GM23338 (cell line): Measurements from ENCODE around the gene POU5F2. TPM values are rescaled to one million over a fixed set of nuclear protein-coding genes. Genes with fewer than 3 reads are reported as not detected.

Experiments used
- ATAC-seq: fragments of 200-7000 bp; cut with Tn5 transposase; 3 replicates; pipeline ENCODE4 v1.9.1; 2020
- DNase-seq: peaks from one replicate; pipeline ENCODE4 v3.0.0-alpha.2; 2015; ENCODE audit warnings: low spot score
- H2AFZ ChIP-seq: fragments of 200-600 bp; sonication (generic); 2 replicates; pipeline ENCODE4 v1.8.0; 2016; ENCODE audit warnings: antibody characterized with exemption, mild to moderate bottlenecking, moderate library complexity
- H3F3A ChIP-seq: fragments of 200-600 bp; sonication (generic); replicated peaks from 2 replicates; pipeline ENCODE4 v1.8.0; 2017; ENCODE audit warnings: antibody characterized with exemption, mixed run types, low read depth
- H3K27ac ChIP-seq: fragments of 200-600 bp; sonication (generic); 2 replicates; pipeline ENCODE4 v1.6.1; 2016; ENCODE audit warnings: low read depth
- H3K27me3 ChIP-seq: fragments of 200-600 bp; sonication (generic); 2 replicates; pipeline ENCODE4 v1.8.0; 2016; ENCODE audit warnings: mild to moderate bottlenecking, mixed run types, moderate library complexity; ENCODE audit not compliant: insufficient read depth
- H3K36me3 ChIP-seq: fragments of 200-600 bp; sonication (generic); 2 replicates; pipeline ENCODE4 v1.8.0; 2016; ENCODE audit warnings: mild to moderate bottlenecking; ENCODE audit not compliant: insufficient read depth
- H3K4me1 ChIP-seq: fragments of 200-600 bp; sonication (generic); 2 replicates; pipeline ENCODE4 v1.8.0; 2016; ENCODE audit warnings: mild to moderate bottlenecking, moderate library complexity; ENCODE audit not compliant: insufficient read depth
- H3K4me2 ChIP-seq: fragments of 200-600 bp; sonication (generic); 2 replicates; pipeline ENCODE4 v1.7.1; 2017; ENCODE audit warnings: mixed run types
- H3K4me3 ChIP-seq: fragments of 200-600 bp; sonication (generic); 2 replicates; pipeline ENCODE4 v1.6.1; 2016; ENCODE audit warnings: mixed run types
- H3K79me2 ChIP-seq: fragments of 200-600 bp; sonication (generic); replicated peaks from 2 replicates; pipeline ENCODE4 v1.8.0; 2017; ENCODE audit warnings: mild to moderate bottlenecking; ENCODE audit not compliant: insufficient read depth
- H3K9me2 ChIP-seq: fragments of 200-600 bp; sonication (generic); 2 replicates; pipeline ENCODE4 v1.8.0; 2017; ENCODE audit not compliant: insufficient read depth
- H4K20me1 ChIP-seq: fragments of 200-600 bp; sonication (generic); replicated peaks from 2 replicates; pipeline ENCODE4 v1.8.0; 2017; ENCODE audit warnings: mild to moderate bottlenecking; ENCODE audit not compliant: insufficient read depth
- H3K27ac Mint-ChIP-seq: 2 replicates; pipeline ENCODE4 v1.8.0; 2020; ENCODE audit warnings: inconsistent platforms, mild to moderate bottlenecking, moderate library complexity, mixed read lengths
- H3K27me3 Mint-ChIP-seq: 3 replicates; pipeline ENCODE4 v1.8.0; 2022; ENCODE audit warnings: low read depth, mild to moderate bottlenecking, moderate library complexity, mixed read lengths, inconsistent platforms; ENCODE audit not compliant: insufficient read depth, poor library complexity
- H3K36me3 Mint-ChIP-seq: 3 replicates; pipeline ENCODE4 v1.8.0; 2021; ENCODE audit warnings: low read depth, mild to moderate bottlenecking, inconsistent platforms, moderate library complexity, mixed read lengths
- H3K4me1 Mint-ChIP-seq: 3 replicates; pipeline ENCODE4 v1.8.0; 2020; ENCODE audit warnings: mild to moderate bottlenecking, inconsistent platforms, mixed read lengths
- H3K4me3 Mint-ChIP-seq: 3 replicates; pipeline ENCODE4 v1.8.0; 2021; ENCODE audit warnings: moderate library complexity, mild to moderate bottlenecking, inconsistent platforms, mixed read lengths
- H3K9me3 Mint-ChIP-seq: 3 replicates; pipeline ENCODE4 v1.8.0; 2020; ENCODE audit warnings: moderate library complexity, mild to moderate bottlenecking, inconsistent platforms, mixed read lengths
- CREB1 ChIP-seq: fragments of 250-450 bp; sonication (Bioruptor Pico); IDR thresholded peaks from 2 replicates; pipeline ENCODE4 v1.5.0; 2020; ENCODE audit warnings: low read depth, mild to moderate bottlenecking, moderate library complexity
- CTCF ChIP-seq, 2 experiments: fragments of 200-600 bp in 1 of 2; sonication (generic) in 1 of 2; conservative IDR thresholded peaks; 2 replicates each; pipeline versions ENCODE4 v1.5.1 to v1.6.1; 2016 to 2017; ENCODE audit warnings: antibody characterized with exemption in 2 of 2, low read depth in 2 of 2, mild to moderate bottlenecking in 2 of 2, moderate library complexity in 1 of 2
- ETS1 ChIP-seq: IDR thresholded peaks from 2 replicates; pipeline ENCODE4 v1.6.1; 2016; ENCODE audit warnings: antibody characterized with exemption
- EZH2 ChIP-seq: fragments of 200-600 bp; sonication (generic); IDR thresholded peaks from one replicate; pipeline ENCODE4 v1.8.0; 2017; ENCODE audit warnings: antibody characterized with exemption, mild to moderate bottlenecking, low read depth; ENCODE audit not compliant: unreplicated experiment
- EZH2phosphoT487 ChIP-seq: fragments of 200-600 bp; sonication (generic); IDR thresholded peaks from one replicate; pipeline ENCODE4 v1.8.1; 2018; ENCODE audit warnings: antibody characterized with exemption; ENCODE audit not compliant: unreplicated experiment
- JUNB ChIP-seq: IDR thresholded peaks from one replicate; pipeline ENCODE4 v1.6.1; 2016; ENCODE audit warnings: antibody characterized with exemption; ENCODE audit not compliant: unreplicated experiment
- POLR2AphosphoS5 ChIP-seq: IDR thresholded peaks from 2 replicates; pipeline ENCODE4 v1.6.1; 2016; ENCODE audit warnings: antibody characterized with exemption, low read depth
- ZNF114 ChIP-seq: fragments of 250-450 bp; sonication (Bioruptor Pico); IDR thresholded peaks from 2 replicates; pipeline ENCODE4 v1.5.0; 2020; ENCODE audit warnings: mild to moderate bottlenecking, moderate library complexity
- ZNF462 ChIP-seq: fragments of 250-450 bp; sonication (Bioruptor Pico); IDR thresholded peaks from 2 replicates; pipeline ENCODE4 v1.5.0; 2020; ENCODE audit warnings: mild to moderate bottlenecking, moderate library complexity
- polyA plus RNA-seq: library from polyadenylated mRNA; unstranded; fragments of >200 nt; fragmentation: Nextera tagmentation; extraction: Ambion mirVana; gene quantifications from 2 replicates; pipeline ENCODE4 v1.2.1, GENCODE V29; 2016
- total RNA-seq: library from RNA; depleted of rRNA; stranded (reverse); fragments of >200 nt; shearing (Covaris generic); gene quantifications from 2 replicates; pipeline ENCODE4 v1.2.3, GENCODE V29; 2014

Gene POU5F2
- total and polyA plus RNA-seq, 2 experiments from 2014 or later: 0.11 to 0.76 TPM

GRCh38 chr5:93704996-93705395 lies 36.4 kb downstream of the POU5F2 start:
- Histone ChIP-seq H3K4me1 (no peaks in the 10 kb centered on the region), H3K79me2 (no peaks in the 10 kb centered on the region), H3K4me3 (no peak overlapping the region), H3K4me2 (no peak overlapping the region), H3K36me3 (no peaks in the 10 kb centered on the region), H3K27ac (no peak overlapping the region), H3K9me2 (no peaks in the 10 kb centered on the region), H3K27me3 (no peaks in the 10 kb centered on the region), H2AFZ (no peak overlapping the region), H3F3A (no peaks in the 10 kb centered on the region), H4K20me1 (no peaks in the 10 kb centered on the region)
- TF ChIP-seq CREB1 (CRISPR knock-in tag): no peak
- no peak for TF ChIP-seq ZNF462 (CRISPR knock-in tag)
- no peak for TF ChIP-seq JUNB
- TF ChIP-seq ZNF114 (CRISPR knock-in tag): no peak
- TF ChIP-seq POLR2AphosphoS5: no peak
- TF ChIP-seq ETS1: no peak
- no peak for TF ChIP-seq EZH2
- TF ChIP-seq EZH2phosphoT487: no peak
- TF ChIP-seq CTCF (conservative IDR thresholded peaks at IDR 0.05; ENCODE audit: low read depth in 2 of 2): no peak
- Mint-ChIP-seq H3K27me3 (no peaks in the 10 kb centered on the region), H3K36me3 (no peaks in the 10 kb centered on the region), H3K27ac (no peak overlapping the region), H3K4me3 (no peak overlapping the region), H3K4me1 (peaks cover 3% of the 10 kb centered on the region; the same call in 2 of the 3 replicates), H3K9me3 (no peaks in the 10 kb centered on the region)
- DNase-seq (no peak), ATAC-seq (no peak)
